K562 (cell line): Measurements from ENCODE around the gene USP49. TPM values are rescaled to one million over a fixed set of nuclear protein-coding genes. Genes with fewer than 3 reads are reported as not detected.
A peak's percentile ranks its signal among the peaks of the same experiment; 100 is the strongest.

Experiments
- ARNT ChIP-seq, 2 experiments: fragments of 450-650 bp; IDR thresholded peaks; 2 replicates each; pipeline ENCODE4 v1.6.1; 2016; ENCODE audit warnings: mild to moderate bottlenecking in 1 of 2
- ATF6 ChIP-seq: sonication (generic); formaldehyde crosslinking; IDR thresholded peaks from 2 replicates; pipeline ENCODE4 v1.4.0; 2020; ENCODE audit warnings: mild to moderate bottlenecking, missing genetic modification reagents
- CBX2 ChIP-seq: fragments of 200-600 bp; sonication (generic); IDR thresholded peaks from one replicate; pipeline ENCODE4 v1.6.1; 2012; ENCODE audit warnings: mild to moderate bottlenecking, low read length, inconsistent platforms; ENCODE audit not compliant: insufficient read depth, poor library complexity, severe bottlenecking
- CCAR2 ChIP-seq: fragments of 200-400 bp; formaldehyde crosslinking; IDR thresholded peaks from 2 replicates; pipeline ENCODE4 v1.6.1; 2017; ENCODE audit warnings: mild to moderate bottlenecking, low read depth, low read length
- FOSL1 ChIP-seq: fragments of 200-800 bp; sonication (Bioruptor generic); conservative IDR thresholded peaks from 2 replicates; pipeline ENCODE4 v1.6.1; 2016; ENCODE audit warnings: missing genetic modification characterization, missing compliant biosample characterization
- GATAD2B ChIP-seq: fragments of 450-650 bp; IDR thresholded peaks from 2 replicates; pipeline ENCODE4 v1.6.1; 2017; ENCODE audit warnings: mild to moderate bottlenecking, borderline replicate concordance
- KDM5B ChIP-seq: fragments of 200-600 bp; sonication (generic); IDR thresholded peaks from 2 replicates; pipeline ENCODE4 v1.6.1; 2012; ENCODE audit warnings: low read depth, mild to moderate bottlenecking, moderate library complexity, low read length, control low read depth, inconsistent platforms; ENCODE audit not compliant: insufficient replicate concordance
- KLF16 ChIP-seq: IDR thresholded peaks from 2 replicates; pipeline ENCODE4 v1.6.1; 2016; ENCODE audit warnings: antibody characterized with exemption
- LARP7 ChIP-seq: fragments of 450-650 bp; IDR thresholded peaks from 2 replicates; pipeline ENCODE4 v1.6.1; 2016
- NFATC3 ChIP-seq: fragments of 450-650 bp; IDR thresholded peaks from 2 replicates; pipeline ENCODE4 v1.6.1; 2017; ENCODE audit warnings: mild to moderate bottlenecking
- POLR2AphosphoS2 ChIP-seq: IDR thresholded peaks from 2 replicates; pipeline ENCODE4 v1.6.1; 2012; ENCODE audit warnings: low read length, improper control_type of control experiment
- SP2 ChIP-seq: IDR thresholded peaks from 2 replicates; pipeline ENCODE4 v1.6.1; 2011; ENCODE audit warnings: mild to moderate bottlenecking, low read depth, low read length, moderate library complexity; ENCODE audit not compliant: poor library complexity, severe bottlenecking; ENCODE audit errors: extremely low read depth
- TEAD4 ChIP-seq, 2 experiments: sonication (generic) in 1 of 2; formaldehyde crosslinking in 1 of 2; IDR thresholded peaks; 2 replicates each; pipeline versions ENCODE4 v1.6.1 to v1.8.0; 2012 to 2022; ENCODE audit warnings: borderline replicate concordance in 1 of 2, inconsistent platforms in 1 of 2, low read length in 1 of 2, mild to moderate bottlenecking in 1 of 2, missing genetic modification reagents in 1 of 2
- THRAP3 ChIP-seq: fragments of 450-650 bp; IDR thresholded peaks from 2 replicates; pipeline ENCODE4 v1.6.1; 2016; ENCODE audit warnings: mild to moderate bottlenecking, inconsistent platforms, borderline replicate concordance
- WHSC1 ChIP-seq: IDR thresholded peaks from one replicate; pipeline ENCODE4 v1.6.1; 2012; ENCODE audit warnings: low read length, control low read depth, inconsistent platforms
- ZNF436 ChIP-seq: fragments of 250-450, 450-650 bp; sonication (Bioruptor Pico); formaldehyde crosslinking; IDR thresholded peaks from 2 replicates; pipeline ENCODE4 v1.7.0; 2020; ENCODE audit warnings: mild to moderate bottlenecking
- ZNF57 ChIP-seq: fragments of 450-650 bp; formaldehyde crosslinking; IDR thresholded peaks from 2 replicates; pipeline ENCODE4 v1.4.0; 2020; ENCODE audit warnings: mild to moderate bottlenecking, moderate library complexity
- ZNF589 ChIP-seq: fragments of 200-800 bp; sonication (Bioruptor generic); IDR thresholded peaks from 2 replicates; pipeline ENCODE4 v1.6.1; 2016; ENCODE audit warnings: low read depth, missing genetic modification characterization, missing compliant biosample characterization
- polyA plus RNA-seq, 8 experiments: library from polyadenylated mRNA; depleted of rRNA in 4 of 8; stranded (reverse) in 5 of 8; unstranded in 3 of 8; fragments of >200 nt; fragmentation: Nextera tagmentation in 2 of 8; fragmentation: Illumina TruSeq in 1 of 8; extraction: Ambion mirVana in 2 of 8; extraction: Trizol in 1 of 8; gene quantifications; 2 replicates each; pipeline versions ENCODE4 v1.2.1 to v1.2.3, GENCODE V29; 2011 to 2014; ENCODE audit warnings: inconsistent platforms in 1 of 8, missing spikeins in 1 of 8
- total RNA-seq, 7 experiments: library from RNA; depleted of rRNA in 6 of 7; stranded (reverse); fragments of >200 nt in 6 of 7; fragmentation: Illumina TruSeq in 2 of 7; extraction: Trizol in 2 of 7; gene quantifications; 2 replicates each; pipeline versions ENCODE4 v1.2.1 to v1.2.3, GENCODE V29; 2011 to 2021; ENCODE audit warnings: low replicate concordance in 1 of 7
- TF ChIP-seq, protein P1 (sequence below): fragments of 250-450 bp; sonication (Bioruptor Pico); IDR thresholded peaks from 2 replicates; pipeline ENCODE4 v1.5.0; 2022; ENCODE audit warnings: mild to moderate bottlenecking
- TF ChIP-seq, protein P2 (sequence below), 2 experiments: fragments of 450-650 bp; conservative IDR thresholded peaks; 2 replicates each; pipeline ENCODE4 v1.6.1; 2017; ENCODE audit warnings: mild to moderate bottlenecking in 2 of 2, moderate library complexity in 2 of 2

Gene USP49
- total and polyA plus RNA-seq, 9 of the 15 experiments (the other 6 are each of a cell fraction or from before 2014, with no cell fraction given): 1.0 to 9.9 (median 6.5) TPM

GRCh38 chr6:41901882-41902519 is 6.8 kb upstream of the USP49 start (continued):
- TF ChIP-seq, protein P1, sequence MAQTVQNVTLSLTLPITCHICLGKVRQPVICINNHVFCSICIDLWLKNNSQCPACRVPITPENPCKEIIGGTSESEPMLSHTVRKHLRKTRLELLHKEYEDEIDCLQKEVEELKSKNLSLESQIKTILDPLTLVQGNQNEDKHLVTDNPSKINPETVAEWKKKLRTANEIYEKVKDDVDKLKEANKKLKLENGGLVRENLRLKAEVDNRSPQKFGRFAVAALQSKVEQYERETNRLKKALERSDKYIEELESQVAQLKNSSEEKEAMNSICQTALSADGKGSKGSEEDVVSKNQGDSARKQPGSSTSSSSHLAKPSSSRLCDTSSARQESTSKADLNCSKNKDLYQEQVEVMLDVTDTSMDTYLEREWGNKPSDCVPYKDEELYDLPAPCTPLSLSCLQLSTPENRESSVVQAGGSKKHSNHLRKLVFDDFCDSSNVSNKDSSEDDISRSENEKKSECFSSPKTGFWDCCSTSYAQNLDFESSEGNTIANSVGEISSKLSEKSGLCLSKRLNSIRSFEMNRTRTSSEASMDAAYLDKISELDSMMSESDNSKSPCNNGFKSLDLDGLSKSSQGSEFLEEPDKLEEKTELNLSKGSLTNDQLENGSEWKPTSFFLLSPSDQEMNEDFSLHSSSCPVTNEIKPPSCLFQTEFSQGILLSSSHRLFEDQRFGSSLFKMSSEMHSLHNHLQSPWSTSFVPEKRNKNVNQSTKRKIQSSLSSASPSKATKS (CRISPR knock-in tag): no peak
- TF ChIP-seq ZNF589 (CRISPR knock-in tag) (no peak), WHSC1 (no peak), TEAD4 (IDR thresholded peaks at IDR 0.05; ENCODE audit: low read length) (no peak), TEAD4 (CRISPR knock-in tag; IDR thresholded peaks at IDR 0.05; ENCODE audit: borderline replicate concordance) (no peak), SP2 (no peak), FOSL1 (tag) (no peak), ZNF57 (no peak), LARP7 (no peak), CBX2 (no peak), KDM5B (no peak), ARNT (IDR thresholded peaks at IDR 0.05) (0 out of 4 replicates have a peak, but pooled peaks of 1 of the 2 experiments have one; percentile 39), NFATC3 (no peak), THRAP3 (no peak), KLF16 (no peak), ZNF436 (CRISPR knock-in tag) (no peak), ATF6 (peak; percentile 49; the same call in 1 of the 2 replicates), CCAR2 (no peak), POLR2AphosphoS2 (no peak), GATAD2B (no peak)
- TF ChIP-seq, protein P2, sequence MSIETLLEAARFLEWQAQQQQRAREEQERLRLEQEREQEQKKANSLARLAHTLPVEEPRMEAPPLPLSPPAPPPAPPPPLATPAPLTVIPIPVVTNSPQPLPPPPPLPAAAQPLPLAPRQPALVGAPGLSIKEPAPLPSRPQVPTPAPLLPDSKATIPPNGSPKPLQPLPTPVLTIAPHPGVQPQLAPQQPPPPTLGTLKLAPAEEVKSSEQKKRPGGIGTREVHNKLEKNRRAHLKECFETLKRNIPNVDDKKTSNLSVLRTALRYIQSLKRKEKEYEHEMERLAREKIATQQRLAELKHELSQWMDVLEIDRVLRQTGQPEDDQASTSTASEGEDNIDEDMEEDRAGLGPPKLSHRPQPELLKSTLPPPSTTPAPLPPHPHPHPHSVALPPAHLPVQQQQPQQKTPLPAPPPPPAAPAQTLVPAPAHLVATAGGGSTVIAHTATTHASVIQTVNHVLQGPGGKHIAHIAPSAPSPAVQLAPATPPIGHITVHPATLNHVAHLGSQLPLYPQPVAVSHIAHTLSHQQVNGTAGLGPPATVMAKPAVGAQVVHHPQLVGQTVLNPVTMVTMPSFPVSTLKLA (conservative IDR thresholded peaks at IDR 0.05): peak; percentile 51 to 52; a peak in 3 of 4 replicates
